Measurements from ENCODE around the gene CLCN7.

- TF ChIP-seq, protein P1, sequence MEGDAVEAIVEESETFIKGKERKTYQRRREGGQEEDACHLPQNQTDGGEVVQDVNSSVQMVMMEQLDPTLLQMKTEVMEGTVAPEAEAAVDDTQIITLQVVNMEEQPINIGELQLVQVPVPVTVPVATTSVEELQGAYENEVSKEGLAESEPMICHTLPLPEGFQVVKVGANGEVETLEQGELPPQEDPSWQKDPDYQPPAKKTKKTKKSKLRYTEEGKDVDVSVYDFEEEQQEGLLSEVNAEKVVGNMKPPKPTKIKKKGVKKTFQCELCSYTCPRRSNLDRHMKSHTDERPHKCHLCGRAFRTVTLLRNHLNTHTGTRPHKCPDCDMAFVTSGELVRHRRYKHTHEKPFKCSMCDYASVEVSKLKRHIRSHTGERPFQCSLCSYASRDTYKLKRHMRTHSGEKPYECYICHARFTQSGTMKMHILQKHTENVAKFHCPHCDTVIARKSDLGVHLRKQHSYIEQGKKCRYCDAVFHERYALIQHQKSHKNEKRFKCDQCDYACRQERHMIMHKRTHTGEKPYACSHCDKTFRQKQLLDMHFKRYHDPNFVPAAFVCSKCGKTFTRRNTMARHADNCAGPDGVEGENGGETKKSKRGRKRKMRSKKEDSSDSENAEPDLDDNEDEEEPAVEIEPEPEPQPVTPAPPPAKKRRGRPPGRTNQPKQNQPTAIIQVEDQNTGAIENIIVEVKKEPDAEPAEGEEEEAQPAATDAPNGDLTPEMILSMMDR (conservative IDR thresholded peaks at IDR 0.05): no peak
- no peak for TF ChIP-seq ZFX (IDR thresholded peaks at IDR 0.05)
Observed at GRCh38 chr16:1414532-1415260, 60.1 kb downstream of the CLCN7 start, which contains the start of gene UNKL.

Data from C4-2B (cell line).